Adrenal gland (tissue), 12 donors: ENCODE results near the gene NOS3. TPM values are rescaled to one million over a fixed set of nuclear protein-coding genes. Genes with fewer than 3 reads are reported as not detected.

Source experiments
- DNase-seq, 7 donors: peaks; one replicate each; pipeline ENCODE4 v3.0.0-alpha.2; 2019 to 2020
- H3K27ac ChIP-seq, 5 donors: fragments of 200-600 bp; sonication (generic) in 4 of 5; 1 replicate in 3 of 5; 2 replicates in 2 of 5; pipeline versions ENCODE4 v1.5.1 to v1.8.0; 2016 to 2020; ENCODE audit warnings: mild to moderate bottlenecking in 1 of 5
- H3K27me3 ChIP-seq: fragments of 200-600 bp; 2 replicates; pipeline ENCODE4 v1.8.0; 2021
- H3K36me3 ChIP-seq, 2 donors: fragments of 200-600 bp; replicated peaks in 1 of 2; 1 replicate in 1 of 2; 2 replicates in 1 of 2; pipeline versions ENCODE4 v1.5.1 to v1.8.0; 2018 to 2022
- H3K4me1 ChIP-seq, 2 donors: fragments of 200-600 bp; replicated peaks in 1 of 2; 1 replicate in 1 of 2; 2 replicates in 1 of 2; pipeline versions ENCODE4 v1.5.1 to v1.8.0; 2018 to 2021
- H3K4me3 ChIP-seq, 4 donors: fragments of 200-600 bp; sonication (generic) in 3 of 4; one replicate each; pipeline ENCODE4 v1.5.1; 2016 to 2018
- H3K9me3 ChIP-seq, 3 donors: fragments of 200-600 bp; sonication (generic) in 1 of 3; replicated peaks in 1 of 3; 1 replicate in 2 of 3; 2 replicates in 1 of 3; pipeline versions ENCODE4 v1.5.1 to v1.8.0; 2016 to 2021
- POLR2A ChIP-seq, 2 donors: fragments of 450-650 bp; IDR thresholded peaks; one replicate each; pipeline ENCODE4 v1.6.1; 2017; ENCODE audit warnings: antibody characterized with exemption in 2 of 2, mild to moderate bottlenecking in 2 of 2, moderate library complexity in 1 of 2
- WGBS, 4 donors: extraction: QIAGEN DNeasy Blood & Tissue Kit in 2 of 4; methylation state at CpG; one replicate each; pipeline versions ENCODE4 v1.1.5 to v1.1.7; 2013 to 2017; 5-methylcytosine and 5-hydroxymethylcytosine counted together
- intact Hi-C, 2 donors: fragments of 100-400 bp; cut with DNase I; formaldehyde crosslinking; loops; one replicate each; pipeline versions ENCODE4 v1.14.1 to v1.15.0; 2022 to 2023
- polyA plus RNA-seq, 3 donors: library from polyadenylated mRNA; stranded (reverse); fragments of 200-250 nt in 2 of 3; fragments of 350-450 nt in 1 of 3; fragmentation: Illumina TruSeq in 1 of 3; extraction: RNeasy Lipid Tissue Mini Kit (QIAGEN cat#74804) in 1 of 3; gene quantifications; one replicate each; pipeline ENCODE4 v1.2.3, GENCODE V29; 2013 to 2014
- total RNA-seq, 9 donors: library from RNA; depleted of rRNA in 4 of 9; stranded (reverse); fragments of >200 nt in 4 of 9; fragments of 120-200 nt in 1 of 9; fragmentation: NEBNext Ultra II Directional in 1 of 9; extraction: Animal tissue kit (Norgen Biotek cat#: 25700) in 1 of 9; gene quantifications; one replicate each; pipeline versions ENCODE4 v1.1.0 to v1.2.4, GENCODE V29; 2013 to 2023
- TF ChIP-seq, protein P1 (sequence below), 6 experiments: fragments of 450-650 bp in 4 of 6; fragments of 200-600 bp in 2 of 6; sonication (generic) in 1 of 6; IDR thresholded peaks; 1 replicate in 5 of 6; 2 replicates in 1 of 6; pipeline versions ENCODE4 v1.5.1 to v1.8.0; 2016 to 2021; ENCODE audit warnings: antibody characterized with exemption in 6 of 6, mild to moderate bottlenecking in 2 of 6, moderate library complexity in 1 of 6
- donor health status: healthy with polysubstance abuse.
- donor health status: Bipolar disorder and iron deficiency.
- donor health status: DM: yes; HTN: yes; CAD: no.
- donor health status: DM: no; HTN: no; CAD: no.
- donor health status: DM: no; HTN: no; CAD: no.
- donor health status: DM: yes; HTN: yes; CAD: no.

NOS3 gene
- total and polyA plus RNA-seq, 12 donors = 2.2 to 26.5 (median 15.1) TPM

DNA sequence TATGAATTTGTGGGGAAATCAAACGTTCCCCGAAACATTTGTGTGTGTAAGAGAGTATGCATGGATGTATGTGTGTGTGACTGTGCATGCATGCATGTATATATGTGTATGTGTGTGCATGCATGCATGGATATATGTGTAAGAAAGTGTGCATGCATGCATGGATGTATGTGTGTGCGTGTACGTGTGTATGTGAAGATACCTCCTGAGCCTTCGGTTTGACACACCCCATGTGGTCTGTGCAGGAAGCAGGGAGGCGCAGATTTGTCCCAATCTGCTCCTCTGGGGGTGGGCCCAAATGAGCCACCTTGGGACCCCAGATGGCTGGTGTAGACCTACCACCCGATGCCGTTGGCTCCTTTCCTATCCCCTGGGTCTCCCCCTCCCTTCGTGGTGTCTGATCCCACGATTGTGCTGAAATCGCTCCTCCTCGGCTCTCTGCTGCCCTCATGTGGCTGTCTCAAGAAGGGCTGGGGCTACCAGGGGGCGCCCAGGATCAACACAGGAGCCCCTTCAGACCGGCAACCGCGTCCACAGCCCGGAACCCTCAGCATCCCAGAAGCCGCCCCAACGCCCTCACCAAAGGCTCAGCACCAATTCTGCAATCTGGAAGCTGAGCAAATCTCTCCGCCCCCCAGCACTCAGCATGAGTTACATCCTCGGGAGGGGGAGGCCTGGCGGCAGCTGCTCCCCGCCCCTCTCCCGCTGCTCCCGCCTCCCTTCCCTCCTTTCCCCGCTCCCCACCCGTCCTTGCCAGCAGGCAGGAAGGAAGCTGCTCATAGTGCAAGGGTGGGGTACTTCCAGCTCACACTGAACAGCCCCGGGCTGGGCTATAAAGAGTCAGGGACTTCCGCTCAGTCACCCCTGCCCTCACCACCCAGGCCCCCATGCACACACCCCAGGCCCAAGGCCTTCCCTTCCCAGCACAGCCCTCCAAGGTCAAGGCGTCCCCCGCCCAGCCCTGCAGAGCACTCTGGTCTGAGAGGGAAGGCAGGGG, 2.3 kb upstream of the NOS3 start:
- peak overlapping the region in 2 of 5 donors; percentile 66 to 80 for H3K27ac ChIP-seq
- H3K36me3 ChIP-seq = no peaks in the 10 kb centered on the region
- intact Hi-C loops = loop anchor here (1.0 to 10.0 kb wide), 2 partner anchors 89 to 204 kb away; no protein-coding TSS in a partner anchor
- peak in 6 of 7 donors; percentile 47 to 81 (median 62) for DNase-seq
- no peaks in the 10 kb centered on the region for H3K4me1 ChIP-seq
- TF ChIP-seq, protein P1, sequence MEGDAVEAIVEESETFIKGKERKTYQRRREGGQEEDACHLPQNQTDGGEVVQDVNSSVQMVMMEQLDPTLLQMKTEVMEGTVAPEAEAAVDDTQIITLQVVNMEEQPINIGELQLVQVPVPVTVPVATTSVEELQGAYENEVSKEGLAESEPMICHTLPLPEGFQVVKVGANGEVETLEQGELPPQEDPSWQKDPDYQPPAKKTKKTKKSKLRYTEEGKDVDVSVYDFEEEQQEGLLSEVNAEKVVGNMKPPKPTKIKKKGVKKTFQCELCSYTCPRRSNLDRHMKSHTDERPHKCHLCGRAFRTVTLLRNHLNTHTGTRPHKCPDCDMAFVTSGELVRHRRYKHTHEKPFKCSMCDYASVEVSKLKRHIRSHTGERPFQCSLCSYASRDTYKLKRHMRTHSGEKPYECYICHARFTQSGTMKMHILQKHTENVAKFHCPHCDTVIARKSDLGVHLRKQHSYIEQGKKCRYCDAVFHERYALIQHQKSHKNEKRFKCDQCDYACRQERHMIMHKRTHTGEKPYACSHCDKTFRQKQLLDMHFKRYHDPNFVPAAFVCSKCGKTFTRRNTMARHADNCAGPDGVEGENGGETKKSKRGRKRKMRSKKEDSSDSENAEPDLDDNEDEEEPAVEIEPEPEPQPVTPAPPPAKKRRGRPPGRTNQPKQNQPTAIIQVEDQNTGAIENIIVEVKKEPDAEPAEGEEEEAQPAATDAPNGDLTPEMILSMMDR (IDR thresholded peaks at IDR 0.05) = peak; percentile 72 to 92 (median 84)
- no peak for TF ChIP-seq POLR2A (IDR thresholded peaks at IDR 0.05)
- H3K4me3 ChIP-seq = no peak overlapping the region
- no peaks in the 10 kb centered on the region for H3K9me3 ChIP-seq
- WGBS, 4 donors = 14 to 24% (median 16%) methylated on average over 9 to 31 of the region's 31 CpGs
- H3K27me3 ChIP-seq = no peaks in the 10 kb centered on the region

DNA sequence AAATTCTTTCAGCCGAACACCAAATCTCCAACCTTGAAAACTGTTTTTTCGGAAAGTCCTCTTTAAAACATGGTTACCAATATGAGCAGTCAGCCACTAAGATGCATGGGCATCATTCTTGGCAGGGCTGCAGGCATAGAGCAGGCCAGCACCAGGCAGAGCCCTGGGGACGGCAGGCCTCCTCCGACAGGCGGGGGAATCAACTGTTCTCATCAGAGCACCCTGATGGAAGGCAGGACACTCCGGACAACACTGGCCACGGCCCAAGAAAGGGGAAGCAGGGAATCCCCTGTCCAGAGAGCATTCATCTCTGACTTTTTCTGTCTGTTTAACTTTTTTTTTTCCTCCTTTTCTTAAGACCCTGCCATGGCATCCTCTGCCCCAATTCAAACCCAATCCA, 1.4 kb upstream of the NOS3 start:
- Histone ChIP-seq H3K4me1 (no peaks in the 10 kb centered on the region), H3K36me3 (no peaks in the 10 kb centered on the region), H3K27ac (peak overlapping the region in 2 of 5 donors; percentile 66 to 80), H3K4me3 (no peak overlapping the region), H3K9me3 (no peaks in the 10 kb centered on the region), H3K27me3 (no peaks in the 10 kb centered on the region)
- 47 to 68% (median 56%) methylated on average over 6 to 7 of the region's 7 CpGs for WGBS, 4 donors
- TF ChIP-seq, protein P1 (IDR thresholded peaks at IDR 0.05) = no peak
- intact Hi-C loops = loop anchor here (10.0 kb wide), 1 partner anchor 205 kb away; no protein-coding TSS in a partner anchor
- no peak for DNase-seq

DNA sequence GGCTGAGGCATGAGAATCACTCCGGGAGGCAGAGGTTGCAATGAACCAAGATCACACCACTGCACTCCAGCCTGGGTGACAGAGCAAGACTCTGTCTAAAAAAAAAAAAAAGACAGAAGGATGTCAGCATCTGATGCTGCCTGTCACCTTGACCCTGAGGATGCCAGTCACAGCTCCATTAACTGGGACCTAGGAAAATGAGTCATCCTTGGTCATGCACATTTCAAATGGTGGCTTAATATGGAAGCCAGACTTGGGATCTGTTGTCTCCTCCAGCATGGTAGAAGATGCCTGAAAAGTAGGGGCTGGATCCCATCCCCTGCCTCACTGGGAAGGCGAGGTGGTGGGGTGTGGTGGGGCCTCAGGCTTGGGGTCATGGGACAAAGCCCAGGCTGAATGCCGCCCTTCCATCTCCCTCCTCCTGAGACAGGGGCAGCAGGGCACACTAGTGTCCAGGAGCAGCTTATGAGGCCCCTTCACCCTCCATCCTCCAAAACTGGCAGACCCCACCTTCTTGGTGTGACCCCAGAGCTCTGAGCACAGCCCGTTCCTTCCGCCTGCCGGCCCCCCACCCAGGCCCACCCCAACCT, 1.3 kb downstream of the NOS3 start:
- no peaks in the 10 kb centered on the region for H3K27me3 ChIP-seq
- no peaks in the 10 kb centered on the region for H3K4me1 ChIP-seq
- peak overlapping the region in 1 of 5 donors; percentile 65 for H3K27ac ChIP-seq
- DNase-seq = no peak
- no peaks in the 10 kb centered on the region for H3K9me3 ChIP-seq
- no peaks in the 10 kb centered on the region for H3K36me3 ChIP-seq
- WGBS, 4 donors = 67 to 79% (median 79%) methylated on average over 6 of the region's 6 CpGs
- H3K4me3 ChIP-seq = no peak overlapping the region
- TF ChIP-seq POLR2A (IDR thresholded peaks at IDR 0.05) = no peak
- TF ChIP-seq, protein P1 (IDR thresholded peaks at IDR 0.05) = no peak
- intact Hi-C loops = no loop called here

DNA sequence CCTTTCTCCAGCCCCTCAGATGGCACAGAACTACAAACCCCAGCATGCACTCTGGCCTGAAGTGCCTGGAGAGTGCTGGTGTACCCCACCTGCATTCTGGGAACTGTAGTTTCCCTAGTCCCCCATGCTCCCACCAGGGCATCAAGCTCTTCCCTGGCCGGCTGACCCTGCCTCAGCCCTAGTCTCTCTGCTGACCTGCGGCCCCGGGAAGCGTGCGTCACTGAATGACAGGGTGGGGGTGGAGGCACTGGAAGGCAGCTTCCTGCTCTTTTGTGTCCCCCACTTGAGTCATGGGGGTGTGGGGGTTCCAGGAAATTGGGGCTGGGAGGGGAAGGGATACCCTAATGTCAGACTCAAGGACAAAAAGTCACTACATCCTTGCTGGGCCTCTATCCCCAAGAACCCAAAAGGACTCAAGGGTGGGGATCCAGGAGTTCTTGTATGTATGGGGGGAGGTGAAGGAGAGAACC, 2.1 kb downstream of the NOS3 start:
- Histone ChIP-seq H3K36me3 (no peaks in the 10 kb centered on the region), H3K9me3 (no peaks in the 10 kb centered on the region), H3K4me1 (no peaks in the 10 kb centered on the region), H3K27me3 (no peaks in the 10 kb centered on the region), H3K4me3 (no peak overlapping the region), H3K27ac (peak overlapping the region in 1 of 5 donors; percentile 65)
- DNase-seq = peak in 2 of 7 donors; percentile 29 to 54
- TF ChIP-seq POLR2A (IDR thresholded peaks at IDR 0.05) = no peak
- TF ChIP-seq, protein P1 (IDR thresholded peaks at IDR 0.05) = no peak
- 46 to 65% (median 54%) methylated on average over 5 of the region's 5 CpGs for WGBS, 4 donors
- intact Hi-C loops = no loop called here
